Liver (tissue), 9 donors: ENCODE data around the gene CASZ1. TPM values are rescaled to one million over a fixed set of nuclear protein-coding genes. Genes with fewer than 3 reads are reported as not detected.

Experiments
- DNase-seq: peaks from one replicate; pipeline ENCODE4 v3.0.0-alpha.2; 2017; ENCODE audit warnings: low spot score
- H3K27ac ChIP-seq, 2 donors: one replicate each; pipeline ENCODE4 v1.7.0; 2013; ENCODE audit warnings: inconsistent platforms in 2 of 2, low read length in 2 of 2, control low read depth in 1 of 2, low read depth in 1 of 2, mild to moderate bottlenecking in 1 of 2
- H3K27me3 ChIP-seq, 4 donors: one replicate each; pipeline versions ENCODE4 v1.6.1 to v1.7.0; 2013; ENCODE audit warnings: low read length in 3 of 4, inconsistent platforms in 1 of 4, mild to moderate bottlenecking in 1 of 4, moderate library complexity in 1 of 4; ENCODE audit not compliant: control insufficient read depth in 4 of 4, insufficient read depth in 4 of 4
- H3K36me3 ChIP-seq, 4 donors: one replicate each; pipeline versions ENCODE4 v1.6.1 to v1.7.0; 2013; ENCODE audit warnings: low read length in 3 of 4, mild to moderate bottlenecking in 3 of 4, low read depth in 1 of 4, moderate library complexity in 1 of 4; ENCODE audit not compliant: control insufficient read depth in 4 of 4, insufficient read depth in 3 of 4
- H3K4me1 ChIP-seq, 4 donors: one replicate each; pipeline versions ENCODE4 v1.6.1 to v1.7.0; 2013; ENCODE audit warnings: low read length in 3 of 4, mild to moderate bottlenecking in 3 of 4, moderate library complexity in 1 of 4; ENCODE audit not compliant: control insufficient read depth in 4 of 4, insufficient read depth in 4 of 4
- H3K4me3 ChIP-seq, 3 donors: one replicate each; pipeline versions ENCODE4 v1.6.1 to v1.7.0; 2013; ENCODE audit warnings: low read length in 3 of 3, control low read depth in 1 of 3, low read depth in 1 of 3, mild to moderate bottlenecking in 1 of 3
- H3K9ac ChIP-seq, 2 donors: one replicate each; pipeline ENCODE4 v1.7.0; 2013; ENCODE audit warnings: low read length in 2 of 2, mild to moderate bottlenecking in 2 of 2, moderate library complexity in 2 of 2, control low read depth in 1 of 2, low read depth in 1 of 2
- H3K9me3 ChIP-seq, 4 donors: one replicate each; pipeline versions ENCODE4 v1.6.1 to v1.7.0; 2013; ENCODE audit warnings: low read length in 3 of 4; ENCODE audit not compliant: control insufficient read depth in 4 of 4
- CTCF ChIP-seq: fragments of 150-350 bp; IDR thresholded peaks from 2 replicates; pipeline ENCODE4 v1.5.1; 2017; ENCODE audit warnings: improper control_type of control experiment, low read depth, low read length; ENCODE audit not compliant: missing input control
- EGR1 ChIP-seq, 2 donors: IDR thresholded peaks; 2 replicates each; pipeline ENCODE4 v1.6.1; 2016 to 2018; ENCODE audit warnings: antibody characterized with exemption in 2 of 2, low read depth in 2 of 2
- FOXA1 ChIP-seq: IDR thresholded peaks from 2 replicates; pipeline ENCODE4 v1.6.1; 2016; ENCODE audit warnings: antibody characterized with exemption
- FOXA2 ChIP-seq: IDR thresholded peaks from 2 replicates; pipeline ENCODE4 v1.6.1; 2016; ENCODE audit warnings: antibody characterized with exemption
- GABPA ChIP-seq, 2 donors: IDR thresholded peaks in 1 of 2; conservative IDR thresholded peaks in 1 of 2; 2 replicates each; pipeline ENCODE4 v1.6.1; 2016; ENCODE audit warnings: antibody characterized with exemption in 2 of 2, mild to moderate bottlenecking in 1 of 2, moderate library complexity in 1 of 2
- HNF4A ChIP-seq, 2 donors: conservative IDR thresholded peaks; 2 replicates each; pipeline ENCODE4 v1.6.1; 2016; ENCODE audit warnings: antibody characterized with exemption in 2 of 2, mild to moderate bottlenecking in 2 of 2
- HNF4G ChIP-seq: IDR thresholded peaks from 2 replicates; pipeline ENCODE4 v1.6.1; 2016; ENCODE audit warnings: antibody characterized with exemption
- JUND ChIP-seq, 2 donors: IDR thresholded peaks; 2 replicates each; pipeline ENCODE4 v1.6.1; 2016; ENCODE audit warnings: antibody characterized with exemption in 2 of 2
- MAX ChIP-seq: IDR thresholded peaks from 2 replicates; pipeline ENCODE4 v1.6.1; 2016; ENCODE audit warnings: antibody characterized with exemption
- NR2F2 ChIP-seq: IDR thresholded peaks from 2 replicates; pipeline ENCODE4 v1.6.1; 2016; ENCODE audit warnings: antibody characterized with exemption
- RAD21 ChIP-seq, 2 donors: IDR thresholded peaks; 2 replicates each; pipeline ENCODE4 v1.6.1; 2016; ENCODE audit warnings: antibody characterized with exemption in 2 of 2, mild to moderate bottlenecking in 2 of 2
- REST ChIP-seq: IDR thresholded peaks from 2 replicates; pipeline ENCODE4 v1.6.1; 2016; ENCODE audit warnings: antibody characterized with exemption, mild to moderate bottlenecking
- RXRA ChIP-seq, 2 donors: IDR thresholded peaks; 2 replicates each; pipeline ENCODE4 v1.6.1; 2017 to 2018; ENCODE audit warnings: antibody characterized with exemption in 2 of 2, mild to moderate bottlenecking in 1 of 2
- SP1 ChIP-seq: IDR thresholded peaks from 2 replicates; pipeline ENCODE4 v1.6.1; 2018; ENCODE audit warnings: antibody characterized with exemption, mild to moderate bottlenecking
- TAF1 ChIP-seq: conservative IDR thresholded peaks from 2 replicates; pipeline ENCODE4 v1.6.1; 2016; ENCODE audit warnings: antibody characterized with exemption, mild to moderate bottlenecking
- YY1 ChIP-seq: IDR thresholded peaks from 2 replicates; pipeline ENCODE4 v1.6.1; 2016; ENCODE audit warnings: antibody characterized with exemption, mild to moderate bottlenecking
- WGBS: extraction: QIAGEN DNeasy Blood & Tissue Kit; methylation state at CpG from one replicate; pipeline ENCODE4 v1.1.7; 2013; 5-methylcytosine and 5-hydroxymethylcytosine counted together
- polyA plus RNA-seq, 2 donors: library from polyadenylated mRNA; stranded (reverse) in 1 of 2; unstranded in 1 of 2; fragments of 200-250 nt in 1 of 2; fragments of >200 nt in 1 of 2; fragmentation: Nextera tagmentation in 1 of 2; extraction: Ambion mirVana in 1 of 2; gene quantifications; one replicate each; pipeline versions ENCODE4 v1.2.1 to v1.2.3, GENCODE V29; 2013 to 2015
- total RNA-seq, 2 donors: library from RNA; depleted of rRNA; stranded (reverse); fragments of >200 nt; gene quantifications; one replicate each; pipeline ENCODE4 v1.2.3, GENCODE V29; 2014
- TF ChIP-seq, protein P1 (sequence below): IDR thresholded peaks from 2 replicates; pipeline ENCODE4 v1.6.1; 2016; ENCODE audit warnings: antibody characterized with exemption
- TF ChIP-seq, protein P2 (sequence below): IDR thresholded peaks from 2 replicates; pipeline ENCODE4 v1.6.1; 2016; ENCODE audit warnings: antibody characterized with exemption
- donor health status: healthy.
- donor health status: healthy.
- donor health status: healthy.
- donor health status: healthy.
- donor health status: healthy.

The CASZ1 gene
- total and polyA plus RNA-seq, 4 donors = 1.0 to 3.5 (median 1.9) TPM

- 85% methylated on average over 11 of the region's 11 CpGs for WGBS
- no peak for DNase-seq
- peaks cover 0 to under 1% (median 0%) of the 10 kb centered on the region in 4 donors for H3K9me3 ChIP-seq
- no peaks in the 10 kb centered on the region for H3K27me3 ChIP-seq
- no peak overlapping the region for H3K4me3 ChIP-seq
- no peaks in the 10 kb centered on the region for H3K36me3 ChIP-seq
- no peak overlapping the region for H3K9ac ChIP-seq
- TF ChIP-seq, protein P1, sequence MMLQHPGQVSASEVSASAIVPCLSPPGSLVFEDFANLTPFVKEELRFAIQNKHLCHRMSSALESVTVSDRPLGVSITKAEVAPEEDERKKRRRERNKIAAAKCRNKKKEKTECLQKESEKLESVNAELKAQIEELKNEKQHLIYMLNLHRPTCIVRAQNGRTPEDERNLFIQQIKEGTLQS = no peak
- TF ChIP-seq JUND (IDR thresholded peaks at IDR 0.05) (no peak), TAF1 (no peak), EGR1 (IDR thresholded peaks at IDR 0.05; ENCODE audit: low read depth in 2 of 2) (no peak), MAX (no peak), NR2F2 (no peak)
- no peak overlapping the region for H3K27ac ChIP-seq
- no peaks in the 10 kb centered on the region for H3K4me1 ChIP-seq
Observed at GRCh38 chr1:10838541-10838940, 42.1 kb upstream of the CASZ1 start.

DNA sequence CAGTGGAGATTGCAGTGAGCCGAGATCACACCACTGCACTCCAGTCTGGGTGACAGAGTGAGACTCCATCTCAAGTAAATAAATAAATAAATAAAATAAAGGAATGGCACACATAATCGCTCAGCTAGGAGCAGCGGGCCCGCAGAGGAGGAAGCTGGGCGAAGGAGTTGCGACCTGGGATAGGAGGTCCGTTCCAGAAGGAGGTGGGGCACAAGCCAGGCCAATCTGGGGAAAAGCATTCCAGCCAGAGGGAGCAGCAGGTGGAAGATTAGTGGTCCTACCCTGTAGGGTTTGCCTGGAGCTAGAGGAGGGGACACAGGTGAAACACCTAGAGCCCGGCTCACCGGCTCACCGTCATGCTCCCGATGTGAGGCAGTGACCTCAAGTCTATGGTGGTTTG is 40.3 kb upstream of the CASZ1 start:
- TF ChIP-seq YY1 (no peak), GABPA (IDR thresholded peaks at IDR 0.05 in 1 of 2, conservative IDR thresholded peaks at IDR 0.05 in 1 of 2) (no peak), FOXA2 (no peak), RAD21 (IDR thresholded peaks at IDR 0.05) (no peak), TAF1 (no peak), HNF4A (conservative IDR thresholded peaks at IDR 0.05) (no peak), NR2F2 (no peak), FOXA1 (no peak), JUND (IDR thresholded peaks at IDR 0.05) (no peak)
- 91% methylated on average over 11 of the region's 11 CpGs for WGBS
- Histone ChIP-seq H3K27ac (no peak overlapping the region), H3K9ac (no peak overlapping the region), H3K4me3 (no peak overlapping the region), H3K9me3 (no peaks in the 10 kb centered on the region), H3K36me3 (no peaks in the 10 kb centered on the region), H3K27me3 (no peaks in the 10 kb centered on the region), H3K4me1 (no peaks in the 10 kb centered on the region)
- no peak for DNase-seq

DNA sequence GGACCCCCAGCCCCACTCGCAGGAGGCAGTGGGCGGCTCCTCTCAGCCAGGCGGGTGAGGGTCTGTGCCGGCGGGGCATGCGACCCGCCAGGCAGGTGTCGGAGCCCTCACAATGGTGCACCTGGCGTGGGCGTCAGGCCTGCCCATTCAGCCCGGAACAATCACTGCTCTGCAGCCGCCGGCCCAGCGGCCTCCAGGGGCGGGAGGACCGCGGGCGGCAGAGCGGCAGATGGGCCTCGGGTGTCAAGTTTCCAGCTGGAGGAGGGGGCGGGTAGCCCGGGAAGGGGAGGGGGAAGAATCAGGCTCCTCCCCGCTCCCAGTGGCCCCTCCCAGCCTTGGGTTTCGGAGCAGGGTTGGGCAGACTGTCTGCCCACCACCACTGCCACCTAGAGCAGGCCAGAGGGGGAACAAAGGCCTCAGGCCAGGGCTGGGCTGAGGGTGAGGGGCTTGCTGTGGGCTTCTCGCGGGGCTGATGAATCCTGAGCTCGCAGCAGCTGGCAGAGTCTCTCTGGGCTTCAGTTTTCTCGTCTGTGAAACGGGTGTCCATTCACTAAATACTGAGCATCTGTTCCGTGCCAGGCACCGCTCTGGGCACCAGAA is 39.5 kb upstream of the CASZ1 start:
- no peak overlapping the region for H3K4me3 ChIP-seq

More for the DNA sequence above, 39.5 kb upstream of the CASZ1 start:
- Histone ChIP-seq H3K9ac (no peak overlapping the region), H3K27ac (no peak overlapping the region), H3K4me1 (no peaks in the 10 kb centered on the region), H3K9me3 (no peaks in the 10 kb centered on the region), H3K27me3 (no peaks in the 10 kb centered on the region), H3K36me3 (no peaks in the 10 kb centered on the region)
- TF ChIP-seq HNF4G (no peak), RXRA (IDR thresholded peaks at IDR 0.05) (no peak), FOXA1 (no peak), RAD21 (IDR thresholded peaks at IDR 0.05) (no peak), JUND (IDR thresholded peaks at IDR 0.05) (no peak), FOXA2 (no peak), REST (no peak), TAF1 (no peak), YY1 (no peak), GABPA (IDR thresholded peaks at IDR 0.05 in 1 of 2, conservative IDR thresholded peaks at IDR 0.05 in 1 of 2) (no peak), NR2F2 (no peak), SP1 (no peak), CTCF (no peak), MAX (no peak), HNF4A (conservative IDR thresholded peaks at IDR 0.05) (no peak), EGR1 (IDR thresholded peaks at IDR 0.05; ENCODE audit: low read depth in 2 of 2) (no peak)
- TF ChIP-seq, protein P2, sequence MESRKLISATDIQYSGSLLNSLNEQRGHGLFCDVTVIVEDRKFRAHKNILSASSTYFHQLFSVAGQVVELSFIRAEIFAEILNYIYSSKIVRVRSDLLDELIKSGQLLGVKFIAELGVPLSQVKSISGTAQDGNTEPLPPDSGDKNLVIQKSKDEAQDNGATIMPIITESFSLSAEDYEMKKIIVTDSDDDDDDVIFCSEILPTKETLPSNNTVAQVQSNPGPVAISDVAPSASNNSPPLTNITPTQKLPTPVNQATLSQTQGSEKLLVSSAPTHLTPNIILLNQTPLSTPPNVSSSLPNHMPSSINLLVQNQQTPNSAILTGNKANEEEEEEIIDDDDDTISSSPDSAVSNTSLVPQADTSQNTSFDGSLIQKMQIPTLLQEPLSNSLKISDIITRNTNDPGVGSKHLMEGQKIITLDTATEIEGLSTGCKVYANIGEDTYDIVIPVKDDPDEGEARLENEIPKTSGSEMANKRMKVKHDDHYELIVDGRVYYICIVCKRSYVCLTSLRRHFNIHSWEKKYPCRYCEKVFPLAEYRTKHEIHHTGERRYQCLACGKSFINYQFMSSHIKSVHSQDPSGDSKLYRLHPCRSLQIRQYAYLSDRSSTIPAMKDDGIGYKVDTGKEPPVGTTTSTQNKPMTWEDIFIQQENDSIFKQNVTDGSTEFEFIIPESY = no peak
- TF ChIP-seq, protein P1 = no peak
- WGBS = 50% methylated on average over 31 of the region's 31 CpGs
- peak; percentile 59 for DNase-seq
